Ovary (tissue), 3 donors: Measurements from ENCODE around the gene VPS8.

Source experiments
- EP300 ChIP-seq: sonication (generic); formaldehyde crosslinking; IDR thresholded peaks from one replicate; pipeline ENCODE4 v1.6.1; 2017; ENCODE audit warnings: antibody characterized with exemption
- POLR2A ChIP-seq: fragments of 450-650 bp; IDR thresholded peaks from one replicate; pipeline ENCODE4 v1.6.1; 2017; ENCODE audit warnings: antibody characterized with exemption, mild to moderate bottlenecking, moderate library complexity
- TF ChIP-seq, protein P1 (sequence below), 3 donors: fragments of 450-650 bp in 2 of 3; fragments of 200-600 bp in 1 of 3; IDR thresholded peaks; one replicate each; pipeline versions ENCODE4 v1.5.1 to v1.8.0; 2016 to 2022; ENCODE audit warnings: antibody characterized with exemption in 3 of 3, mild to moderate bottlenecking in 1 of 3
- donor health status: DM: no; HTN: no; CAD: no.

DNA sequence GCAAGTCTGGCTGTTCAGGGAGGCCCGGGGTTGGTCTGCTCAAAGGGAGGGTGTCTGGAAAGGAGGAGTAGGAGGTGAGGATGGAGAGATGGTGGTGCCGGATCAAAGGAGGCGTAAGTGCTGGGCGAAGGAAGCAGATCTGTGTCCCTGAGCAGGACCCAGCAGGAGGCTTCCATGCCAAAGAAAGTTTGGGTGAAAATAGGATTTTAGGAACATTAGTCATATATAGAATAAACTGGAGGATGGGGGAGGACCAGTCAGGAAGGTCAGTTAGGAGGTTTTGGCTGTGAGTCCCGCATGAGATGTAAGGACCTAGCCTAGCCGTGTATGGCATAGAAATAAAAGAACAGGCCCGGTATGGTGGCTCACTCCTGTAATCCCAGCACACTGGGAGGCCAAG lies 28.6 kb upstream of the VPS8 start:
- TF ChIP-seq POLR2A (no peak), EP300 (no peak)
- TF ChIP-seq, protein P1, sequence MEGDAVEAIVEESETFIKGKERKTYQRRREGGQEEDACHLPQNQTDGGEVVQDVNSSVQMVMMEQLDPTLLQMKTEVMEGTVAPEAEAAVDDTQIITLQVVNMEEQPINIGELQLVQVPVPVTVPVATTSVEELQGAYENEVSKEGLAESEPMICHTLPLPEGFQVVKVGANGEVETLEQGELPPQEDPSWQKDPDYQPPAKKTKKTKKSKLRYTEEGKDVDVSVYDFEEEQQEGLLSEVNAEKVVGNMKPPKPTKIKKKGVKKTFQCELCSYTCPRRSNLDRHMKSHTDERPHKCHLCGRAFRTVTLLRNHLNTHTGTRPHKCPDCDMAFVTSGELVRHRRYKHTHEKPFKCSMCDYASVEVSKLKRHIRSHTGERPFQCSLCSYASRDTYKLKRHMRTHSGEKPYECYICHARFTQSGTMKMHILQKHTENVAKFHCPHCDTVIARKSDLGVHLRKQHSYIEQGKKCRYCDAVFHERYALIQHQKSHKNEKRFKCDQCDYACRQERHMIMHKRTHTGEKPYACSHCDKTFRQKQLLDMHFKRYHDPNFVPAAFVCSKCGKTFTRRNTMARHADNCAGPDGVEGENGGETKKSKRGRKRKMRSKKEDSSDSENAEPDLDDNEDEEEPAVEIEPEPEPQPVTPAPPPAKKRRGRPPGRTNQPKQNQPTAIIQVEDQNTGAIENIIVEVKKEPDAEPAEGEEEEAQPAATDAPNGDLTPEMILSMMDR (IDR thresholded peaks at IDR 0.05) = no peak
